HG03378 (cell line): ENCODE measurements around the gene SLAMF8.

Experiments
- ATAC-seq: cut with Tn5 transposase; IDR thresholded peaks from one replicate; pipeline ENCODE4 v1.9.1; 2021; ENCODE audit warnings: mild to moderate bottlenecking, moderate library complexity; ENCODE audit not compliant: unreplicated experiment

The SLAMF8 gene

GRCh38 chr1:159868766-159869165 is 42.1 kb downstream of the SLAMF8 start:
- no peak for ATAC-seq

- no peak for ATAC-seq
These were observed 42.5 kb downstream of the SLAMF8 start for GRCh38 chr1:159869173-159869572.

- ATAC-seq, result no peak
These were observed 42.9 kb downstream of the SLAMF8 start for GRCh38 chr1:159869607-159870006.

- no peak for ATAC-seq
These were observed 44.0 kb downstream of the SLAMF8 start for GRCh38 chr1:159870704-159871103.

- no peak for ATAC-seq
These were observed 46.2 kb downstream of the SLAMF8 start for GRCh38 chr1:159872891-159873290.

GRCh38 chr1:159873530-159874143 is 47.0 kb downstream of the SLAMF8 start:
- no peak for ATAC-seq

GRCh38 chr1:159877695-159878444 is 51.2 kb downstream of the SLAMF8 start:
- ATAC-seq, result no peak

- ATAC-seq, result no peak
These were observed 52.5 kb downstream of the SLAMF8 start for GRCh38 chr1:159879136-159879535.

GRCh38 chr1:159879977-159880376 is 53.3 kb downstream of the SLAMF8 start:
- no peak for ATAC-seq

GRCh38 chr1:159880430-159880829 is 53.8 kb downstream of the SLAMF8 start:
- ATAC-seq, result no peak

GRCh38 chr1:159881622-159882526 is 55.2 kb downstream of the SLAMF8 start:
- ATAC-seq, result no peak

- ATAC-seq, result no peak
These were observed 55.8 kb downstream of the SLAMF8 start for GRCh38 chr1:159882527-159882862.

GRCh38 chr1:159883134-159883533 is 56.5 kb downstream of the SLAMF8 start:
- no peak for ATAC-seq

- no peak for ATAC-seq
These were observed 57.6 kb downstream of the SLAMF8 start for GRCh38 chr1:159884296-159884695.
